ENCODE measurements around the gene GLDN.

GRCh38 chr15:51363383-51363782 is 21.9 kb downstream of the GLDN start:
- TF ChIP-seq CTCF (IDR thresholded peaks at IDR 0.05) (no peak), PBX3 (IDR thresholded peaks at IDR 0.05) (no peak)
